ENCODE results near the gene CXCL16.

CXCL16 gene

GRCh38 chr17:4750606-4751005 is 10.9 kb upstream of the CXCL16 start:
- H2BK12ac ChIP-seq (ENCODE audit: low read length): no peak overlapping the region
- no peak overlapping the region for H3K4ac ChIP-seq (ENCODE audit: low read length)
- H3K4me1 ChIP-seq (ENCODE audit: control insufficient read depth in 2 of 2, insufficient read depth in 1 of 2, low read depth in 1 of 2, low read length in 2 of 2): no peaks in the 10 kb centered on the region
- no peak overlapping the region for H2AFZ ChIP-seq (ENCODE audit: low read length)
- no peak overlapping the region for H2AK5ac ChIP-seq (ENCODE audit: low read depth, low read length)
- no peak overlapping the region for H3K4me3 ChIP-seq (ENCODE audit: low read length in 2 of 2)
- no peaks in the 10 kb centered on the region for H3K36me3 ChIP-seq (replicated peaks in 1 of 2; ENCODE audit: control insufficient read depth in 2 of 2, insufficient read depth in 2 of 2, low read length in 2 of 2)
- no peak for DNase-seq (ENCODE audit: low spot score)
- no peak overlapping the region for H3K4me2 ChIP-seq (ENCODE audit: insufficient read depth, low read length, poor library complexity, severe bottlenecking)
- no CpG with 5 or more reads among the region's 3 CpGs for WGBS, 2 donors (ENCODE audit: extremely low coverage in 2 of 2, insufficient read length in 2 of 2, insufficient replicate concordance in 1 of 2)
- no peaks in the 10 kb centered on the region for H3K79me1 ChIP-seq (ENCODE audit: low read depth, low read length)
- H3K18ac ChIP-seq (ENCODE audit: low read length): no peak overlapping the region
- no peak overlapping the region for H3K14ac ChIP-seq (ENCODE audit: low read length)
- H3K27me3 ChIP-seq (ENCODE audit: control insufficient read depth in 3 of 3, insufficient read depth in 3 of 3, low read depth in 1 of 3, low read length in 3 of 3): peaks cover 0 to 32% (median 0%) of the 10 kb centered on the region in 3 experiments
- H2BK5ac ChIP-seq (ENCODE audit: low read length): no peak overlapping the region
- no peaks in the 10 kb centered on the region for H3K9me3 ChIP-seq (replicated peaks in 1 of 2; ENCODE audit: control insufficient read depth in 2 of 2, insufficient read depth in 1 of 2, low read depth in 1 of 2, low read length in 2 of 2)
- H4K8ac ChIP-seq (ENCODE audit: low read depth, low read length): no peak overlapping the region
- H3K9ac ChIP-seq (ENCODE audit: low read depth, low read length, poor library complexity): no peak overlapping the region
- no peak overlapping the region for H2BK120ac ChIP-seq (ENCODE audit: low read depth, low read length)
- no peak overlapping the region for H3K27ac ChIP-seq (replicated peaks; ENCODE audit: low read length)
- H4K91ac ChIP-seq (ENCODE audit: low read depth, low read length, poor library complexity): no peak overlapping the region
- H3K23ac ChIP-seq (ENCODE audit: low read depth, low read length, poor library complexity): no peak overlapping the region
- no peak overlapping the region for H2BK15ac ChIP-seq (ENCODE audit: low read length)

GRCh38 chr17:4748686-4749085 is 9.0 kb upstream of the CXCL16 start:
- Histone ChIP-seq H3K18ac (ENCODE audit: low read length) (no peak overlapping the region), H2BK120ac (ENCODE audit: low read depth, low read length) (no peak overlapping the region), H3K4me2 (ENCODE audit: insufficient read depth, low read length, poor library complexity, severe bottlenecking) (no peak overlapping the region), H2AFZ (ENCODE audit: low read length) (no peak overlapping the region), H3K9me3 (replicated peaks in 1 of 2; ENCODE audit: control insufficient read depth in 2 of 2, insufficient read depth in 1 of 2, low read depth in 1 of 2, low read length in 2 of 2) (no peaks in the 10 kb centered on the region), H2AK5ac (ENCODE audit: low read depth, low read length) (no peak overlapping the region), H3K27ac (replicated peaks; ENCODE audit: low read length) (no peak overlapping the region), H2BK12ac (ENCODE audit: low read length) (no peak overlapping the region), H4K8ac (ENCODE audit: low read depth, low read length) (no peak overlapping the region), H4K91ac (ENCODE audit: low read depth, low read length, poor library complexity) (no peak overlapping the region), H2BK15ac (ENCODE audit: low read length) (no peak overlapping the region), H3K79me1 (ENCODE audit: low read depth, low read length) (peaks cover 2% of the 10 kb centered on the region), H3K9ac (ENCODE audit: low read depth, low read length, poor library complexity) (no peak overlapping the region), H2BK5ac (ENCODE audit: low read length) (no peak overlapping the region), H3K4ac (ENCODE audit: low read length) (no peak overlapping the region), H3K14ac (ENCODE audit: low read length) (no peak overlapping the region), H3K4me1 (ENCODE audit: control insufficient read depth in 2 of 2, insufficient read depth in 1 of 2, low read depth in 1 of 2, low read length in 2 of 2) (peaks cover 3 to 4% of the 10 kb centered on the region in 2 donors), H3K4me3 (ENCODE audit: low read length in 2 of 2) (peak overlapping the region in 1 of 2 donors; percentile 60), H3K36me3 (replicated peaks in 1 of 2; ENCODE audit: control insufficient read depth in 2 of 2, insufficient read depth in 2 of 2, low read length in 2 of 2) (no peaks in the 10 kb centered on the region), H3K27me3 (ENCODE audit: control insufficient read depth in 3 of 3, insufficient read depth in 3 of 3, low read depth in 1 of 3, low read length in 3 of 3) (peaks cover 0 to 41% (median 17%) of the 10 kb centered on the region in 3 experiments), H3K23ac (ENCODE audit: low read depth, low read length, poor library complexity) (no peak overlapping the region)
- no peak for DNase-seq (ENCODE audit: low spot score)
- WGBS, 2 donors (ENCODE audit: extremely low coverage in 2 of 2, insufficient read length in 2 of 2, insufficient replicate concordance in 1 of 2): no CpG with 5 or more reads among the region's 4 CpGs

DNA sequence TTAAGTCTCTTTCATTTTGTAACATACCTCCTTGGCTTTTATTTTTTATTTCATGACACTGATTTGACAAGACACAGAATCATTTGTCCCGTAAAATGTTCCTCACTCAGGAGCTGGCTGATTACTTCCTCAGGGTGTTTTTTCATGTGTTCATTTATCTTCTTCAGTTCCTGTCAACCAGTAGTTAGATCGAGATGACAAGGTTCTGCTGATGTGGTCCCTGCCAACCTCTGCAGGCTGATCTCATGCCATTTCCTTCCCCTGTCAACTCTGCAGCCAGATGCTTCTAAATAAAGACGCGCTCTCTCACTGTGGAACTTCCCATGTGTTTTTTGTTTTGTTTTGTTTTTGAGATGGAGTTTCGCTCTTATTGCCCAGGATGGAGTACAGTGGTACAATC is 8.1 kb upstream of the CXCL16 start:
- no peak for DNase-seq (ENCODE audit: low spot score)
- no peak overlapping the region for H3K14ac ChIP-seq (ENCODE audit: low read length)
- H3K18ac ChIP-seq (ENCODE audit: low read length): no peak overlapping the region
- no peak overlapping the region for H2AFZ ChIP-seq (ENCODE audit: low read length)
- H3K36me3 ChIP-seq (replicated peaks in 1 of 2; ENCODE audit: control insufficient read depth in 2 of 2, insufficient read depth in 2 of 2, low read length in 2 of 2): no peaks in the 10 kb centered on the region
- no CpG with 5 or more reads among the region's 5 CpGs for WGBS, 2 donors (ENCODE audit: extremely low coverage in 2 of 2, insufficient read length in 2 of 2, insufficient replicate concordance in 1 of 2)
- H3K9ac ChIP-seq (ENCODE audit: low read depth, low read length, poor library complexity): no peak overlapping the region
- no peak overlapping the region for H4K91ac ChIP-seq (ENCODE audit: low read depth, low read length, poor library complexity)
- H3K4me3 ChIP-seq (ENCODE audit: low read length in 2 of 2): no peak overlapping the region
- no peak overlapping the region for H2AK5ac ChIP-seq (ENCODE audit: low read depth, low read length)
- H3K4ac ChIP-seq (ENCODE audit: low read length): no peak overlapping the region
- H3K9me3 ChIP-seq (replicated peaks in 1 of 2; ENCODE audit: control insufficient read depth in 2 of 2, insufficient read depth in 1 of 2, low read depth in 1 of 2, low read length in 2 of 2): peaks cover 0 to under 1% of the 10 kb centered on the region in 2 donors
- no peak overlapping the region for H3K4me2 ChIP-seq (ENCODE audit: insufficient read depth, low read length, poor library complexity, severe bottlenecking)
- H3K27ac ChIP-seq (replicated peaks; ENCODE audit: low read length): no peak overlapping the region
- no peak overlapping the region for H4K8ac ChIP-seq (ENCODE audit: low read depth, low read length)
- peaks cover 2% of the 10 kb centered on the region for H3K79me1 ChIP-seq (ENCODE audit: low read depth, low read length)
- H3K27me3 ChIP-seq (ENCODE audit: control insufficient read depth in 3 of 3, insufficient read depth in 3 of 3, low read depth in 1 of 3, low read length in 3 of 3): peaks cover 0 to 48% (median 21%) of the 10 kb centered on the region in 3 experiments
- H3K4me1 ChIP-seq (ENCODE audit: control insufficient read depth in 2 of 2, insufficient read depth in 1 of 2, low read depth in 1 of 2, low read length in 2 of 2): peaks cover 3 to 4% of the 10 kb centered on the region in 2 donors
- H2BK120ac ChIP-seq (ENCODE audit: low read depth, low read length): no peak overlapping the region
- no peak overlapping the region for H2BK5ac ChIP-seq (ENCODE audit: low read length)
- no peak overlapping the region for H2BK15ac ChIP-seq (ENCODE audit: low read length)
- no peak overlapping the region for H3K23ac ChIP-seq (ENCODE audit: low read depth, low read length, poor library complexity)
- H2BK12ac ChIP-seq (ENCODE audit: low read length): no peak overlapping the region

DNA sequence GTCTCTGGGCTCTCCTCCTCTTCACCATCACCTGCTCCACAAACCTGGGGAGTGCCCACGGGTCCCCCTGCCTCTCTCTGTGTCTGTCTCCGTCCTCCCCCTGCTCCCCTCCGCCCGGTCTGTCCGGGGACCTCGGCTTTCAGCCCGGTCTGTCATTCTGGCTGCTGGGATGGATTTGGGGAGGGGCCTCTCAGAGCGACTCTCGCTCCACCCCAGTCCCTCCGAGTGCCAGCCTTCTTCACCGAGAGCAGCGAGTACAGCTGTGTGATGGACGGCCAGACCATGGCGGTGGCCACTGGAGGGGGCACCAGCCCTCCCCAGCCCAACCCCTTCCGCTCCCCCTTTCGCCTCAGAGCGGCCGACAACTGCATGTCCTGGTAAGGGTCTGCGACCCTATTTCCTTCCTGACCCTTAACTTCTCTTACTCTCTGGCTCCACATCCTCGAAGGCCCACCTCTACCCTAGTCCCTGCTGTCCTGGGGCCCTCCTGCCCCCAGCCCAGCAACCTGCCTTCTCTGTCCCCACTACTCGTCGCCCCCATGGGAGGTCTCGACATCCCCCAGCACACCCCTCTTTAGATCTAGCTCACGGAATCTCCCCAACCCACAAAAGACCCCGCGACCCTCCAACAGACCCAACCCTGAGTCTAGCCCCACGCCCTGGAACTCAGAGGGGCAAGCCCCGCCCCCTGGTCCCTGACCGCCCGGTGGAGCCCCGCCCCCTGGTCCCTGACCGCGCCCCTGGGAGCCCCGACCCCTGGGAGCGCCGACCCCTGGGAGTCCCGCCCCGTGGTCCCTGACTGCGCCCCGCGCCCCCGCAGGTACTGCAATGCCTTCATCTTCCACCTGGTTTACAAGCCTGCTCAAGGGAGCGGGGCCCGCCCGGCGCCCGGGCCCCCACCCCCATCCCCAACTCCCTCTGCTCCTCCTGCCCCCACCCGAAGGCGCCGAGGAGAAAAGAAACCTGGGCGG is 5.6 kb upstream of the CXCL16 start:
- H3K4ac ChIP-seq (ENCODE audit: low read length): no peak overlapping the region
- H3K36me3 ChIP-seq (replicated peaks in 1 of 2; ENCODE audit: control insufficient read depth in 2 of 2, insufficient read depth in 2 of 2, low read length in 2 of 2): no peaks in the 10 kb centered on the region
- H2BK5ac ChIP-seq (ENCODE audit: low read length): peak overlapping the region; percentile 66
- peak overlapping the region; percentile 90 for H2BK12ac ChIP-seq (ENCODE audit: low read length)
- no peak for DNase-seq (ENCODE audit: low spot score)
- H3K18ac ChIP-seq (ENCODE audit: low read length): peak overlapping the region; percentile 92
- no CpG with 5 or more reads among the region's 51 CpGs for WGBS, 2 donors (ENCODE audit: extremely low coverage in 2 of 2, insufficient read length in 2 of 2, insufficient replicate concordance in 1 of 2)
- peak overlapping the region; percentile 75 for H2BK15ac ChIP-seq (ENCODE audit: low read length)
- peak overlapping the region; percentile 65 for H4K8ac ChIP-seq (ENCODE audit: low read depth, low read length)
- peak overlapping the region; percentile 21 for H3K14ac ChIP-seq (ENCODE audit: low read length)
- H3K9ac ChIP-seq (ENCODE audit: low read depth, low read length, poor library complexity): peak overlapping the region; percentile 70
- H2BK120ac ChIP-seq (ENCODE audit: low read depth, low read length): no peak overlapping the region
- H2AFZ ChIP-seq (ENCODE audit: low read length): peak overlapping the region; percentile 76
- peak overlapping the region in 1 of 2 donors; percentile 67 for H3K4me3 ChIP-seq (ENCODE audit: low read length in 2 of 2)
- H4K91ac ChIP-seq (ENCODE audit: low read depth, low read length, poor library complexity): no peak overlapping the region
- peaks cover 3 to 4% of the 10 kb centered on the region in 2 donors for H3K4me1 ChIP-seq (ENCODE audit: control insufficient read depth in 2 of 2, insufficient read depth in 1 of 2, low read depth in 1 of 2, low read length in 2 of 2)
- no peak overlapping the region for H3K23ac ChIP-seq (ENCODE audit: low read depth, low read length, poor library complexity)
- H3K4me2 ChIP-seq (ENCODE audit: insufficient read depth, low read length, poor library complexity, severe bottlenecking): peak overlapping the region; percentile 66
- H3K27me3 ChIP-seq (ENCODE audit: control insufficient read depth in 3 of 3, insufficient read depth in 3 of 3, low read depth in 1 of 3, low read length in 3 of 3): peaks cover under 1 to 74% (median 45%) of the 10 kb centered on the region in 3 experiments
- H3K79me1 ChIP-seq (ENCODE audit: low read depth, low read length): peaks cover 2% of the 10 kb centered on the region
- H3K27ac ChIP-seq (replicated peaks; ENCODE audit: low read length): no peak overlapping the region
- peak overlapping the region; percentile 63 for H2AK5ac ChIP-seq (ENCODE audit: low read depth, low read length)
- H3K9me3 ChIP-seq (replicated peaks in 1 of 2; ENCODE audit: control insufficient read depth in 2 of 2, insufficient read depth in 1 of 2, low read depth in 1 of 2, low read length in 2 of 2): peaks cover 0 to 4% of the 10 kb centered on the region in 2 donors

Data from neuronal stem cell (in vitro differentiated cells).